Epithelial cell of esophagus (primary cell): ENCODE results near the gene SLX9.

Experiments
- DNase-seq: peaks from one replicate; pipeline ENCODE4 v3.0.0; 2010; ENCODE audit warnings: low read depth
- H3K4me3 ChIP-seq: 2 replicates; pipeline ENCODE4 v1.5.1; 2011; ENCODE audit warnings: mild to moderate bottlenecking, low read length, control low read depth
- TF ChIP-seq, protein P1 (sequence below): IDR thresholded peaks from 2 replicates; pipeline ENCODE4 v1.5.1; 2011; ENCODE audit warnings: low read depth, mild to moderate bottlenecking, low read length, control low read depth, inconsistent platforms; ENCODE audit not compliant: insufficient read depth; ENCODE audit errors: missing control alignments

Gene SLX9

DNA sequence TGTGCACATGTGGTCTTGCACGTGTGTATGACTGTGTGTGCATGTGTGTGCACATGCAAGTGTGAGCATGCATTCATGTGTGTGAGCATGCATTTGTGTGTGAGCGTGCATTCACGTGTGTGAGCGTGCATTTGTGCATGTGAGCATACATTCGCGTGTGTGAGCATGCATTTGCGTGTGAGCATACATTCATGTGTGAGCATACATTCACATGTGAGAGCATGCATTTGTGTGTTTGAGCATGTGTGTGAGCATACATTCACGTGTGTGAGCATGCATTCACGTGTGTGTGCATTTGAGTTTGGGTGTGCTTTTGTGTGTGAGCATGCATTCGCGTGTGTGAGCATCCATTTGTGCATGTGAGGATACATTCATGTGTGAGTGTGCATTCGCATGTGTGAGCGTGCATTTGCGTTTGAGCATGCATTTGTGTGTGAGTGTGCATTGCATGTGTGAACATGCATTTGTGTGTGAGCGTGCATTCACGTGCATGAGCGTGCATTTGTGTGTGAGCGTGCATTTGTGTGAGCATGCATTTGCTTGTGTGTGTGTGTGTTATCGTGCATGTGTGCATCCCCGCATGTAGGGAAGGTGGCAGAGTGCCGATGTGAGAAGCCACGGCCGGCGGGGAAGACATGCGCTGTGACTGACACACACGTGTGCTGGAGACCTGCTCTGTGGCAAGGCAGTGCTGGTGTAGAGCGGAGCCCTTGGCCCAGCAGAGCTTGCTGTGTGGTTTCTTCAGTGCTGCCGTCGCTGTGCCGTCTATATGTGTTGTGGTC is 37.4 kb upstream of the SLX9 start:
- TF ChIP-seq, protein P1, sequence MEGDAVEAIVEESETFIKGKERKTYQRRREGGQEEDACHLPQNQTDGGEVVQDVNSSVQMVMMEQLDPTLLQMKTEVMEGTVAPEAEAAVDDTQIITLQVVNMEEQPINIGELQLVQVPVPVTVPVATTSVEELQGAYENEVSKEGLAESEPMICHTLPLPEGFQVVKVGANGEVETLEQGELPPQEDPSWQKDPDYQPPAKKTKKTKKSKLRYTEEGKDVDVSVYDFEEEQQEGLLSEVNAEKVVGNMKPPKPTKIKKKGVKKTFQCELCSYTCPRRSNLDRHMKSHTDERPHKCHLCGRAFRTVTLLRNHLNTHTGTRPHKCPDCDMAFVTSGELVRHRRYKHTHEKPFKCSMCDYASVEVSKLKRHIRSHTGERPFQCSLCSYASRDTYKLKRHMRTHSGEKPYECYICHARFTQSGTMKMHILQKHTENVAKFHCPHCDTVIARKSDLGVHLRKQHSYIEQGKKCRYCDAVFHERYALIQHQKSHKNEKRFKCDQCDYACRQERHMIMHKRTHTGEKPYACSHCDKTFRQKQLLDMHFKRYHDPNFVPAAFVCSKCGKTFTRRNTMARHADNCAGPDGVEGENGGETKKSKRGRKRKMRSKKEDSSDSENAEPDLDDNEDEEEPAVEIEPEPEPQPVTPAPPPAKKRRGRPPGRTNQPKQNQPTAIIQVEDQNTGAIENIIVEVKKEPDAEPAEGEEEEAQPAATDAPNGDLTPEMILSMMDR = no peak
- DNase-seq = no peak

DNA sequence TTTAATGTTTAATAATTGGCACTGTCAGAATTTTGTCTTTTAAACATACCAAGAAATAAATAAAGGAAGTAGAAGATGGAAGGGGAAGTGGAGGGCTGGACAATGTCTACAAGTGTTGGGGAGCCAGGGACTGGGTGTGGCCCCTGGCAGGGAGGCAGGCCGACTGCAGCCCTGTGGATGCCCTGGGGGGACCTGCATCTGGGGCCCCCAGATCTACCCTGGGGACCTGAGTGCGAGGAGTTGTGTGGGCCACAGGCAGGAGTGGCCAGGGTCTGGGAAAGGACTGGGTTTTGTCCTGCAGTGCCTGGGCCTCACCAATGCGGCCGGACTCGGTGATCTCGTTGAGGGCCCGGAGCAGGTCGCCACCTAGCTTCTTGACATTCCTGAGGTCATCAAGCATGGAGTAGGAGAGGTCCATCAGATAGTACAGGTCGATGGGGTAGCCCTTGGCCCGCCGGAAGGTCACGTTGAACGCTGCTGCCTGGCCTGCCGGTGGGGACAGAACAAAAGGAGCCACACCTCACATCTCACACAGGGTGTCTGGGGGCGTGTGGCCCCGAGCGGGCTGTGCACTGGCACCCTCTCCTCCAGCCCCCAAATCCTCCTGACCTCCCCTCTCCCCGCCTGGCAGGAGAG is 36.7 kb upstream of the SLX9 start:
- DNase-seq = no peak
- TF ChIP-seq, protein P1 = no peak
- no peak overlapping the region for H3K4me3 ChIP-seq

More for the DNA sequence above, 37.4 kb upstream of the SLX9 start:
- H3K4me3 ChIP-seq = no peak overlapping the region

DNA sequence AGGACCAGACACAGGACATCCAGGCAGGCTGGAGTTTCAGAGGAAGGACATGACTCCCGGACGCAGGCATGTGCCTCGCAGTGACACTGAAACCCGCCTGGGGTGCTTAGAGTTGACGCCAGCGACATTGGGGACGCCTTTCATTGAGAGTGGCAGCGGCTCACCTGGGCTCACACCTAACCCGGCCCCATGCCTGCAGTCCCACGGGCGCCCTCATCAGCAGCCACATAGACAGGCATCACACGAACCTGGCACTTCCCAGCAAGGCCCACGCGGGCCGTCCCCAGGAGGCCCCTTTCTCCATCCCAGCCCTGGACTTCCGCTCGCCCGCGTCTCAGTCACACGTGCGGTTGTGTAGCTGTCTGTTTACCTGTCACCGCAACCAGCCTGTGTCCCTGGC is 36.1 kb upstream of the SLX9 start:
- TF ChIP-seq, protein P1 = no peak
- H3K4me3 ChIP-seq = no peak overlapping the region
- DNase-seq = no peak

DNA sequence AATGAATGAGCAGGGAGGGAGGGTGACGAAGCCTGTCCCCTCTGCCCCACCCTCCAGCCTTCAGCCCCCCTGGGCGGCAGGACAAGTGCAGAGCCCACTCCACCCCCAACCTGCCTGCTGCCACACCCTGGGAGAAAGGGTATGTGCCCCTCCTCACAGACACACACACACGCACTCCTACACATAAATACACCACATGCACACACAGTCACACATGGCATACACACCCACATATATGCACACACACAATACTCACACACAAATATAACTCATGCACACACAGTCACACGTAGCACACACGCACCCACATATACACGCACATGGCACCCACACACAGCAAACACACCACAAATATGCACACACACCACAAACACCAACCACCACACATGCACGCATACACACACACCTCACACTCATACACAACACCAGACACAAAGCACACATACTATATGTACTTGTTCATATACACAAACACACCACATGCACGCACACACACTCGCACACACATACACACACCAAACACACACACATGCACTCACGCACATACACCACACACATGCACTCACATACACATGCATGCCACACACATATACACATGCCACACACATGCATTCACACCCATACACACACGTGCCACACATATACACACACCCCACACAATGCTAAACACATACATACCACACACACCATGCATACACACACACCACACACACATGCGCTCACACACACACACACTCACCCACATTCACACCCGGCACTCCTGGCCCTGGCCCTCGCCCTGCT is 35.5 kb upstream of the SLX9 start:
- TF ChIP-seq, protein P1 = no peak
- DNase-seq = no peak
- no peak overlapping the region for H3K4me3 ChIP-seq

DNA sequence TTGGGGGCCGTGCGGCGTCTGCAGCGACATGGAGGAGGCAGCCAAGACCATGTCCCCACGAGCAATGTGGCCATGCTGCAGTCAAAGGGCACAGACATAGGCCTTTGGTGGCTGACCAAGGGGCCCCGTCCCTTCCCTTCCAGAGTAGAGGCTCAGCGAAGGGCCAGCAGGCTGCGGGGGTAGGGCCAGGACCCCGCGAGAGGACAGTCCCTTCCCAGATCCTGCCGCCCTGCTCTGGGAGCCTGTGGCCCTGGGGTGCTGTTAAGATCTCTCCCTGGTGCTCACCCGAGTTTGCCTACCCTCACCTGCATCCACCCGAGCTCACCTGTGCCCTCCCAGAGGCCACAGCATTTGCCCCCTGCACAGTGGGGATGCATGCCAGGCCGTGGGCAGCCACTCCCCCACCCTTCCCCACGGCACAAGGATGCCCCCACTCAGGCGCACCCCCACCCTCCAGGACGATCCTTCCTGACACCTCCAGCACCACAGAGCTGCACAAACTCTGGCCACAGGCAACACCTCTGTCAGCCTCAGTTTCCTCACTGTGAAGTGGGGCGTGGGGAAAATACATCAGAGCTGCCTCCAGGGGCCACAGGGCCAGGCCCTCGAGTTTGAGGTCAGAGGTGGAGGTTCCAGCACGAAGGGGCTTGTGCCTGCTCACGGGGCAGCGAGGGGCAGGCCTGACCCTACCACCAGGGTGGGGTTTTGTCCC is 34.7 kb upstream of the SLX9 start:
- no peak overlapping the region for H3K4me3 ChIP-seq
- no peak for DNase-seq
- TF ChIP-seq, protein P1 = no peak

DNA sequence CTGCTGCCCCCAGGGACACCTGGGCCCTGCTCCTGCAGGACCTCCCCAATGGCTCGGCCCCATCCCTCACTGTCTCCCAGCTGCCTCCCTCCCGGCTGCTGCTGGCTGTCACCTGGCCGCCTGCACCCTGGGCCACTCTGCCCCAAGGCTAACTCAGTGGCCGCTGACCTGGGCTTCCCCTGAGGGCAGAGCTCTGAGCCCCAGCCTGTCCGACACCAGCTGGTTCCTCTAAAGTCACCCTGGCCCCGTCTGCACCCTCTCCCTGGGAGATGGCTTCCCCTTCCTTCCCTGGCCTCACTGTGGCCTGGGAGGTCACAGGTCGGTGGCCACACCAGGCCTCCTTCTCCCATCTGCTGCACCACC is 34.1 kb upstream of the SLX9 start:
- TF ChIP-seq, protein P1 = no peak
- DNase-seq = no peak
- no peak overlapping the region for H3K4me3 ChIP-seq
